ENCODE data around the gene PALB2. TPM values are rescaled to one million over a fixed set of nuclear protein-coding genes. Genes with fewer than 3 reads are reported as not detected.

Gene PALB2
- total RNA-seq, 6 donors from 2014 or later = 6.4 to 32.5 (median 11.6) TPM

DNA sequence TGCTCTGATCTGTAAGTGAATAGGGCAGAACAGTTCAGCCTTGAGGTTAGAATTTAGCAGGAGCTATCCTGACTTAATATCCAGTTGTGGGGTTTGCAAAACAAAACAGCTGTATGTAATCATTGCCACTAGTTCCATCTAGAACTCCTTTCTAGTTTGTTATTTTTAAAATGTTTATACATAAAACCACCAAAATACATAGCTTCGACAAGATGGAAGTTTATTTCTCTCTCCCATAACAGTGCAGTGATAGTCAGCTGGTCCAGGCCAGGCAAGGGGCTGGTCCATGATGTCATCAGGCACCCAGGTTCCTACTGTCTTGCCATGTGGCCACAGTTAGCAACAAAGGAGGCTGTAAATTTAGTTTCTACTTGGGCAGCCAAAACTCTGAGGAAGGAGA lies 27.1 kb upstream of the PALB2 start:
- no peak for DNase-seq
- Histone ChIP-seq H3K27me3 (no peaks in the 10 kb centered on the region), H3K4me3 (no peak overlapping the region), H3K9me3 (no peaks in the 10 kb centered on the region), H3K27ac (no peak overlapping the region), H3K4me1 (no peaks in the 10 kb centered on the region), H3K36me3 (peaks cover 10 to 86% (median 57%) of the 10 kb centered on the region in 4 donors)
- WGBS, 2 donors = 62 to 79% methylated on average over 1 of the region's 1 CpG
- no peak for ATAC-seq (ENCODE audit: low FRiP score in 2 of 2)
- TF ChIP-seq POLR2AphosphoS5 (IDR thresholded peaks at IDR 0.05) = no peak
- TF ChIP-seq EP300 (IDR thresholded peaks at IDR 0.05) = no peak
- TF ChIP-seq POLR2A (IDR thresholded peaks at IDR 0.05) = no peak
- TF ChIP-seq, protein P1, sequence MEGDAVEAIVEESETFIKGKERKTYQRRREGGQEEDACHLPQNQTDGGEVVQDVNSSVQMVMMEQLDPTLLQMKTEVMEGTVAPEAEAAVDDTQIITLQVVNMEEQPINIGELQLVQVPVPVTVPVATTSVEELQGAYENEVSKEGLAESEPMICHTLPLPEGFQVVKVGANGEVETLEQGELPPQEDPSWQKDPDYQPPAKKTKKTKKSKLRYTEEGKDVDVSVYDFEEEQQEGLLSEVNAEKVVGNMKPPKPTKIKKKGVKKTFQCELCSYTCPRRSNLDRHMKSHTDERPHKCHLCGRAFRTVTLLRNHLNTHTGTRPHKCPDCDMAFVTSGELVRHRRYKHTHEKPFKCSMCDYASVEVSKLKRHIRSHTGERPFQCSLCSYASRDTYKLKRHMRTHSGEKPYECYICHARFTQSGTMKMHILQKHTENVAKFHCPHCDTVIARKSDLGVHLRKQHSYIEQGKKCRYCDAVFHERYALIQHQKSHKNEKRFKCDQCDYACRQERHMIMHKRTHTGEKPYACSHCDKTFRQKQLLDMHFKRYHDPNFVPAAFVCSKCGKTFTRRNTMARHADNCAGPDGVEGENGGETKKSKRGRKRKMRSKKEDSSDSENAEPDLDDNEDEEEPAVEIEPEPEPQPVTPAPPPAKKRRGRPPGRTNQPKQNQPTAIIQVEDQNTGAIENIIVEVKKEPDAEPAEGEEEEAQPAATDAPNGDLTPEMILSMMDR (IDR thresholded peaks at IDR 0.05) = no peak

DNA sequence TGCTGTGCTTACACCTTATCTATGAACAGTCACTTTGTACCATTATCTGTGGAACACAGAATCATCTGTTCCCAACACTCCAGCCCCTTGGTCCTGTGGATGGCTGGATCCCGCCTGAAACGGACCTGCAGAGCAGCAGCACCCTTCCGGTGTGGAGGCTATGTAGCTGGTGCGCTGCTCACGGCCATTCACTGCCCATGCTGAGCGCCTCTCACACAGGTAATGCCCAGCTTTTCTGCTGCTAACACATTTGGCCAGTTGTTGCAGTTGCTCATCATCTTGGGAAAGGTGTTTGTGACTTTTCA lies 26.2 kb upstream of the PALB2 start:
- H3K36me3 ChIP-seq = peaks cover 10 to 89% (median 64%) of the 10 kb centered on the region in 4 donors
- DNase-seq (peak in 1 of 2 donors; percentile 19), ATAC-seq (ENCODE audit: low FRiP score in 2 of 2) (no peak)
- H3K27me3 ChIP-seq = no peaks in the 10 kb centered on the region
- H3K4me1 ChIP-seq = no peaks in the 10 kb centered on the region
- TF ChIP-seq, protein P1 (IDR thresholded peaks at IDR 0.05) = no peak
- no peak for TF ChIP-seq EP300 (IDR thresholded peaks at IDR 0.05)
- no peak for TF ChIP-seq POLR2A (IDR thresholded peaks at IDR 0.05)
- no peaks in the 10 kb centered on the region for H3K9me3 ChIP-seq
- no peak overlapping the region for H3K27ac ChIP-seq
- no peak overlapping the region for H3K4me3 ChIP-seq
- WGBS, 2 donors = 97 to 98% methylated on average over 6 of the region's 6 CpGs

DNA sequence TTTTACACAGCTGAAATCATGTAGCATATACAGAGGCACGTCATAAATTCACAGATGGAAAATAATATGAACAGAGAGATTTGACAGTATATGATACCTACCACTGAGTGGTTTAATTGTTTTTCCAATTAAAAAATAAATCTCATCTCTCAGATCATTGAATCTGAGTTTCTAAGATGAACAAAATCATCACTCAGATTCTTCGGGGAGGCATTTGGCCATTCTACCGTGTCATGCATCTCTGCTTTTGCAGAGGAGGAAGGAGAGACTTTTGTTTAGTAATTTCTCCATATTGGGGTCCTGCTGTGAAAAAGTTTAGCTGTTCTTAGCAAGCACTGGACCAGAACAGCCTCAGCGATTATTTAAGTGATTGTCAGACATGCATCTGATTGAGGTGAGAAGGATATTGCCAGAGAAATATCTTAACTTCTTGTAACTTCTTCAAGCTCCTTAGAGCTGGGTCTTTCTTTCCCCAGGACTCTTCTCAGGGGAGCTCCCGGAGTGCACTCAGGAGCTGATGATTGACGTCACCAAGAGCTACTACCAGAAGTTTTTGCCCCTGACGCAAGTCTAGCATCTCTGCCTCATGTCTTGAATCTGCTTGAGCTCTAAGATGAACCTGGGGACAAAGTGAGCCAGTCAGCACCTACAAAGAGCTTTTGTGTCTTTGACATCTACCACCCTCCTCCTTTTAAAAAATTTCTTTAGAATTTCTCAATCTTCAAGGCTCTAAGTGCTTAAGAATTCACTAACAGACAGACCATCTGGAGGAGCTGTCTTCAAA lies 25.7 kb upstream of the PALB2 start:
- Histone ChIP-seq H3K4me3 (no peak overlapping the region), H3K27me3 (no peaks in the 10 kb centered on the region), H3K4me1 (no peaks in the 10 kb centered on the region), H3K9me3 (no peaks in the 10 kb centered on the region), H3K36me3 (peaks cover 14 to 90% (median 70%) of the 10 kb centered on the region in 4 donors), H3K27ac (no peak overlapping the region)
- TF ChIP-seq, protein P1 (IDR thresholded peaks at IDR 0.05) = no peak
- TF ChIP-seq POLR2AphosphoS5 (IDR thresholded peaks at IDR 0.05) = no peak
- TF ChIP-seq POLR2A (IDR thresholded peaks at IDR 0.05) = no peak
- no peak for TF ChIP-seq EP300 (IDR thresholded peaks at IDR 0.05)
- DNase-seq = no peak
- WGBS, 2 donors = 94 to 96% methylated on average over 7 of the region's 7 CpGs
- ATAC-seq (ENCODE audit: low FRiP score in 2 of 2) = no peak

DNA sequence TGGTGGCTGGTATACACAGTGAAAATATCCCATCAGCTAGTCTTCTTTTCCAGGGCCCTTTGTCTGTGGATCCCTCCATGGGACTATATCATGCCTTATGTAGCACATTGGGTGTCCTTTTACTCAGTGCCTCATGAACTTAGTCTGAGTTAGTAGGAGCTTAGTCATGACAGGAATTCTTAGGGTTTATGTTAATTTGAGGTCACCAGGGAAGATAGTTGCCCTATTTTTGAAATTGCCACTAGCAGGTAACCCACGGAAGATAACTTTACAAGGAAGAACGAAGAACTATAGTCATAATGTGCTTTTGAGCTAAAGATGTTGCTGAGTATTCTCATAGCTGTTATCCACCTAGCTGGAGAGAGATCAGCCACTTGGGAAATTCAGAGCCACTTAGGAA lies 22.8 kb upstream of the PALB2 start:
- ATAC-seq (ENCODE audit: low FRiP score in 2 of 2) (no peak), DNase-seq (no peak)
- no peak for TF ChIP-seq POLR2AphosphoS5 (IDR thresholded peaks at IDR 0.05)
- TF ChIP-seq, protein P1 (IDR thresholded peaks at IDR 0.05) = no peak
- Histone ChIP-seq H3K4me1 (no peaks in the 10 kb centered on the region), H3K9me3 (no peaks in the 10 kb centered on the region), H3K36me3 (peaks cover 22 to 100% (median 88%) of the 10 kb centered on the region in 4 donors), H3K27ac (no peak overlapping the region), H3K4me3 (no peak overlapping the region), H3K27me3 (no peaks in the 10 kb centered on the region)
- WGBS, 2 donors = 94 to 95% methylated on average over 2 of the region's 2 CpGs

DNA sequence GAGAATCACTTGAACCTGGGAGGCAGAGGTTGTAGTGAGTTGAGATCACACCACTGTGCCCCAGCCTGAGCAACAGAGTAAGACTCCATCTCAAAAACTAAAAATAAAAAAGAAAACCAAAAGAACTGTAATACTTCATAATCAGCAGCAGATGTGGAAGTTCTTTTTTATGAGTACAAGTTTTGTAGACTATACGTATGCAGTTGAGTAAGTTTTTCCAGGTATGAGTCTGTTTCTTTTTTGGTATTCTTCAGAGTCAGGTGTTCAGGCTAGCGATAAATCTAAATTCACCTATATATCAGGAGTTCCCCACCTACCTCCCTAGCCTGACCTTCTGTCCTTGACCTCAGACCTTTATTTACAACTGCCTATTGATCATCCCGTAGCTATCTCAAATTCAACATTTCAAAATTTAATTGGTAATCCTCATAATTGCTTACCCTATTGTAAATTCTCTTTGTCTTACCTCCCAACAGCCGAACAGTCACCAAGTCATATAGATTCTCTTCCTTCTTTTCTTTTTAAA lies 10.9 kb upstream of the PALB2 start:
- DNase-seq = no peak
- no peaks in the 10 kb centered on the region for H3K27me3 ChIP-seq

More for the DNA sequence above, 10.9 kb upstream of the PALB2 start:
- peaks cover 3 to 46% (median 19%) of the 10 kb centered on the region in 4 donors for H3K36me3 ChIP-seq
- 94 to 97% methylated on average over 4 of the region's 4 CpGs for WGBS, 2 donors
- H3K27ac ChIP-seq = no peak overlapping the region
- TF ChIP-seq POLR2A (IDR thresholded peaks at IDR 0.05) (no peak), EP300 (IDR thresholded peaks at IDR 0.05) (no peak), POLR2AphosphoS5 (IDR thresholded peaks at IDR 0.05) (no peak)
- TF ChIP-seq, protein P1 (IDR thresholded peaks at IDR 0.05) = no peak
- H3K9me3 ChIP-seq = no peaks in the 10 kb centered on the region
- H3K4me1 ChIP-seq = no peaks in the 10 kb centered on the region
- no peak for ATAC-seq (ENCODE audit: low FRiP score in 2 of 2)
- H3K4me3 ChIP-seq = no peak overlapping the region
